ENCODE data around the gene ANKFN1.

DNA sequence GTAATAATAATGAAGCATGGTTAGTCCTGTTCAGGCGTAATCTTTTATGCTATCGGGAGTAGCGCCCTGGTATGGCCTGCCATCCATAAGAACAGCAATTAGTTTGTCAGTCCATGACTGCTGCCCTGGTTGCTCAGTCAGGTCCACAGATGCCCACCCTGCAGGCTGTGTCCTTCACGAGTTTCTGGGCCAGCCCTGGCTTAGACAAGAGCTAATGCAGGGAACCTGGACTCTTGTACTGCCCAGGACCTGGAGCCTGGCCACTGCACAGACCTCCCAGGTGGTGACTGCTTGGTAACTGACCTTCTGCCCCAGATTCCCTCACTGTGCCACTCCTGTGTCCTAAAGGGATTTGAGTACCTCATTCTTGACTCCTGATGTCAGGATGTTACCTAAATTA lies 279.2 kb downstream of the ANKFN1 start:
- TF ChIP-seq, protein P1, sequence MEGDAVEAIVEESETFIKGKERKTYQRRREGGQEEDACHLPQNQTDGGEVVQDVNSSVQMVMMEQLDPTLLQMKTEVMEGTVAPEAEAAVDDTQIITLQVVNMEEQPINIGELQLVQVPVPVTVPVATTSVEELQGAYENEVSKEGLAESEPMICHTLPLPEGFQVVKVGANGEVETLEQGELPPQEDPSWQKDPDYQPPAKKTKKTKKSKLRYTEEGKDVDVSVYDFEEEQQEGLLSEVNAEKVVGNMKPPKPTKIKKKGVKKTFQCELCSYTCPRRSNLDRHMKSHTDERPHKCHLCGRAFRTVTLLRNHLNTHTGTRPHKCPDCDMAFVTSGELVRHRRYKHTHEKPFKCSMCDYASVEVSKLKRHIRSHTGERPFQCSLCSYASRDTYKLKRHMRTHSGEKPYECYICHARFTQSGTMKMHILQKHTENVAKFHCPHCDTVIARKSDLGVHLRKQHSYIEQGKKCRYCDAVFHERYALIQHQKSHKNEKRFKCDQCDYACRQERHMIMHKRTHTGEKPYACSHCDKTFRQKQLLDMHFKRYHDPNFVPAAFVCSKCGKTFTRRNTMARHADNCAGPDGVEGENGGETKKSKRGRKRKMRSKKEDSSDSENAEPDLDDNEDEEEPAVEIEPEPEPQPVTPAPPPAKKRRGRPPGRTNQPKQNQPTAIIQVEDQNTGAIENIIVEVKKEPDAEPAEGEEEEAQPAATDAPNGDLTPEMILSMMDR (IDR thresholded peaks at IDR 0.05), result no peak
- no peak for TF ChIP-seq POLR2A (IDR thresholded peaks at IDR 0.05)

Data from body of pancreas (tissue), 4 donors.